Cardiac muscle cell (in vitro differentiated cells and primary cell): Measurements from ENCODE around the gene ZFAND4. TPM values are rescaled to one million over a fixed set of nuclear protein-coding genes. Genes with fewer than 3 reads are reported as not detected.
A peak's percentile ranks its signal among the peaks of the same experiment; 100 is the strongest.

Experiments
- DNase-seq, 2 donors: peaks; one replicate each; pipeline versions ENCODE4 v3.0.0 to v3.0.0-alpha.2; 2010 to 2017; ENCODE audit warnings: low read depth in 1 of 2, low spot score in 1 of 2
- H3K27ac ChIP-seq: fragments of 200-600 bp; sonication (generic); 2 replicates; pipeline ENCODE4 v1.5.1; 2016
- H3K27me3 ChIP-seq: fragments of 200-600 bp; sonication (generic); 2 replicates; pipeline ENCODE4 v1.6.0; 2016; ENCODE audit warnings: control low read depth
- H3K36me3 ChIP-seq: fragments of 200-600 bp; sonication (generic); 2 replicates; pipeline ENCODE4 v1.5.1; 2016; ENCODE audit warnings: control low read depth
- H3K4me1 ChIP-seq: fragments of 200-600 bp; sonication (generic); 2 replicates; pipeline ENCODE4 v1.8.1; 2017; ENCODE audit warnings: low read depth, mild to moderate bottlenecking, mixed run types
- H3K4me3 ChIP-seq: fragments of 200-600 bp; sonication (generic); 2 replicates; pipeline ENCODE4 v1.5.1; 2016; ENCODE audit warnings: mild to moderate bottlenecking
- H3K9me3 ChIP-seq: fragments of 200-600 bp; sonication (generic); 2 replicates; pipeline ENCODE4 v1.5.1; 2017; ENCODE audit warnings: low read depth, mild to moderate bottlenecking, control low read depth
- CTCF ChIP-seq: IDR thresholded peaks from 2 replicates; pipeline ENCODE4 v1.5.1; 2012; ENCODE audit warnings: low read depth, mild to moderate bottlenecking, low read length
- polyA plus RNA-seq: library from polyadenylated mRNA; unstranded; fragments of >200 nt; fragmentation: Nextera tagmentation; extraction: Ambion mirVana; gene quantifications from 2 replicates; pipeline ENCODE4 v1.2.1, GENCODE V29; 2016
- total RNA-seq: library from RNA; depleted of rRNA; stranded (reverse); fragments of >200 nt; gene quantifications from 2 replicates; pipeline ENCODE4 v1.2.3, GENCODE V29; 2016

The ZFAND4 gene
- total and polyA plus RNA-seq, 2 experiments from 2014 or later, result 9.6 to 21.0 TPM

- peaks cover 11% of the 10 kb centered on the region for H3K36me3 ChIP-seq
- TF ChIP-seq CTCF, result no peak
- H3K9me3 ChIP-seq, result no peaks in the 10 kb centered on the region
- DNase-seq, result no peak
- H3K4me1 ChIP-seq, result no peaks in the 10 kb centered on the region
- no peaks in the 10 kb centered on the region for H3K27me3 ChIP-seq
- no peak overlapping the region for H3K27ac ChIP-seq
- H3K4me3 ChIP-seq, result no peak overlapping the region
Measured at GRCh38 chr10:45644527-45644926, 28.0 kb downstream of the ZFAND4 start.

GRCh38 chr10:45640941-45641340 is 31.6 kb downstream of the ZFAND4 start:
- Histone ChIP-seq H3K4me1 (no peaks in the 10 kb centered on the region), H3K27ac (no peak overlapping the region), H3K4me3 (no peak overlapping the region), H3K36me3 (peaks cover 10% of the 10 kb centered on the region), H3K27me3 (no peaks in the 10 kb centered on the region), H3K9me3 (no peaks in the 10 kb centered on the region)
- no peak for TF ChIP-seq CTCF
- no peak for DNase-seq

- Histone ChIP-seq H3K27me3 (no peaks in the 10 kb centered on the region), H3K4me3 (no peak overlapping the region), H3K9me3 (no peaks in the 10 kb centered on the region), H3K4me1 (no peaks in the 10 kb centered on the region), H3K36me3 (peaks cover 9% of the 10 kb centered on the region), H3K27ac (no peak overlapping the region)
- DNase-seq, result no peak
- TF ChIP-seq CTCF, result no peak
Measured at GRCh38 chr10:45640049-45640448, 32.5 kb downstream of the ZFAND4 start.

GRCh38 chr10:45627412-45628048 is 45.0 kb downstream of the ZFAND4 start:
- H3K9me3 ChIP-seq, result no peaks in the 10 kb centered on the region
- H3K27ac ChIP-seq, result no peak overlapping the region
- H3K4me1 ChIP-seq, result no peaks in the 10 kb centered on the region
- H3K36me3 ChIP-seq, result no peaks in the 10 kb centered on the region
- DNase-seq, result peak in 1 of 2 donors; percentile 70
- TF ChIP-seq CTCF, result no peak
- no peaks in the 10 kb centered on the region for H3K27me3 ChIP-seq
- no peak overlapping the region for H3K4me3 ChIP-seq

- no peak overlapping the region for H3K27ac ChIP-seq
- peak in 1 of 2 donors; percentile 26 for DNase-seq
- H3K9me3 ChIP-seq, result no peaks in the 10 kb centered on the region
- no peak for TF ChIP-seq CTCF
- H3K27me3 ChIP-seq, result no peaks in the 10 kb centered on the region
- H3K4me1 ChIP-seq, result no peaks in the 10 kb centered on the region
- H3K36me3 ChIP-seq, result no peaks in the 10 kb centered on the region
- H3K4me3 ChIP-seq, result no peak overlapping the region
Measured at GRCh38 chr10:45625879-45626278, 46.7 kb downstream of the ZFAND4 start.
